Activated naive CD4-positive, alpha-beta T cell treated with anti-CD3 and anti-CD28 coated beads, Interleukin-2, amount 50 U/mL, for 16 hours (primary cell): ENCODE data around the gene ANKRD23.
A peak's percentile ranks its signal among the peaks of the same experiment; 100 is the strongest.
"Not testable (repeated sequence)": the region's sequence is repeated elsewhere in the genome, so short reads cannot be mapped to it uniquely, and the experiment has no call there.

Experiments
- DNase-seq: peaks from one replicate; pipeline ENCODE4 v3.0.0-alpha.2; 2020

ANKRD23 gene

GRCh38 chr2:96876269-96877041, 32.6 kb upstream of the ANKRD23 start:
- no peak for DNase-seq

- DNase-seq: no peak
Measured at GRCh38 chr2:96875498-96876268, 31.9 kb upstream of the ANKRD23 start.

- DNase-seq: no peak
Measured at GRCh38 chr2:96874198-96874831, 30.5 kb upstream of the ANKRD23 start.

- DNase-seq: no peak
Measured at GRCh38 chr2:96873651-96874096, 29.9 kb upstream of the ANKRD23 start.

- DNase-seq: no peak
Measured at GRCh38 chr2:96872591-96873349, 28.9 kb upstream of the ANKRD23 start.

- DNase-seq: peak; percentile 48
Measured at GRCh38 chr2:96870626-96871255, 26.9 kb upstream of the ANKRD23 start.

- peak; percentile 58 for DNase-seq
Measured at GRCh38 chr2:96869822-96870625, 26.2 kb upstream of the ANKRD23 start, which contains the start of gene SEMA4C. Gene SEMA4C, minus strand, starts transcription at chr2:96870080. Its CDS starts 2,194 bp downstream, at chr2:96867886.

- DNase-seq: no peak
Measured at GRCh38 chr2:96869281-96869821, 25.5 kb upstream of the ANKRD23 start.

- DNase-seq: peak; percentile 64
Measured at GRCh38 chr2:96868555-96869280, 24.9 kb upstream of the ANKRD23 start.

GRCh38 chr2:96867756-96868554, 24.1 kb upstream of the ANKRD23 start:
- DNase-seq: peak; percentile 30

GRCh38 chr2:96866986-96867755, 23.4 kb upstream of the ANKRD23 start:
- no peak for DNase-seq

- no peak for DNase-seq
Measured at GRCh38 chr2:96866586-96866985, 22.8 kb upstream of the ANKRD23 start.

- no peak for DNase-seq
Measured at GRCh38 chr2:96866149-96866548, 22.3 kb upstream of the ANKRD23 start.

GRCh38 chr2:96865654-96866053, 21.8 kb upstream of the ANKRD23 start:
- no peak for DNase-seq

GRCh38 chr2:96864343-96865091, 20.7 kb upstream of the ANKRD23 start:
- DNase-seq: no peak

- no peak for DNase-seq
Measured at GRCh38 chr2:96863575-96864342, 19.9 kb upstream of the ANKRD23 start.

GRCh38 chr2:96863056-96863455, 19.2 kb upstream of the ANKRD23 start:
- DNase-seq: not testable (repeated sequence)
